Neural crest cell (in vitro differentiated cells): ENCODE results near the gene GAB3. TPM values are rescaled to one million over a fixed set of nuclear protein-coding genes. Genes with fewer than 3 reads are reported as not detected.
"Not testable (repeated sequence)": the region's sequence is repeated elsewhere in the genome, so short reads cannot be mapped to it uniquely, and the experiment has no call there.

Source experiments
- DNase-seq: peaks from one replicate; pipeline ENCODE4 v3.0.0; 2021; ENCODE audit warnings: low read depth, mixed read lengths, low spot score
- H3K27ac Mint-ChIP-seq: one replicate; pipeline ENCODE4 v1.8.0; 2021; ENCODE audit warnings: mild to moderate bottlenecking, mixed read lengths; ENCODE audit not compliant: unreplicated experiment
- H3K27me3 Mint-ChIP-seq: 2 replicates; pipeline ENCODE4 v1.8.0; 2021; ENCODE audit warnings: low read depth, mild to moderate bottlenecking, mixed read lengths
- H3K36me3 Mint-ChIP-seq: 2 replicates; pipeline ENCODE4 v1.8.0; 2021; ENCODE audit warnings: low read depth, mild to moderate bottlenecking, mixed read lengths
- H3K4me1 Mint-ChIP-seq: 2 replicates; pipeline ENCODE4 v1.8.0; 2021; ENCODE audit warnings: mixed read lengths
- H3K4me3 Mint-ChIP-seq: one replicate; pipeline ENCODE4 v1.8.0; 2021; ENCODE audit warnings: mild to moderate bottlenecking, mixed read lengths
- H3K9me3 Mint-ChIP-seq: 2 replicates; pipeline ENCODE4 v1.8.0; 2021; ENCODE audit warnings: mixed read lengths
- total RNA-seq: library from RNA; stranded (reverse); gene quantifications from 2 replicates; pipeline ENCODE4 v1.2.1, GENCODE V29; 2021
- TF ChIP-seq, protein P1 (sequence below): fragments of 200-600 bp; sonication (generic); conservative IDR thresholded peaks from 2 replicates; pipeline ENCODE4 v1.5.0; 2021; ENCODE audit warnings: antibody characterized with exemption, mild to moderate bottlenecking

Gene GAB3
- total RNA-seq, 1 donor from 2014 or later, result 0.12 TPM

DNA sequence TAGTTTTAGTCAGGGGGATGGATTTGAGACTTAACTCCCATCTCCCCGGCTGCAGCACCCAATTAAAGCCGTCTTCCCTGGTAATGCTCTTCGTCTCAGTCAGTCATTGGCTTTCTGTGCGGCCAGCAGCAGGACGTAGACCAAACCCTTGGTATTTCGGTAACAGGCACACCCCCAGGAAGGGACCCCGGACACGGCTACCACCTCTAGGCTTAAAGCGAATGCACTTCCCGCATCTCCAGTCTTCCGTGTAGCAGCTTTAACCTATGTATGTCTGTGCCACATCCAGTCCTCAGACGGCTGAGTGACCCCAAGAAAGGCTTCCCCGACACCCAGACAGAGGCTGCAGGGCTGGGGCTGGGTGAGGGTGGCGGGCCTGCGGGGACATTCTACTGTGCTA, 96.0 kb downstream of the GAB3 start:
- H3K4me3 Mint-ChIP-seq, result no peak overlapping the region
- TF ChIP-seq, protein P1, sequence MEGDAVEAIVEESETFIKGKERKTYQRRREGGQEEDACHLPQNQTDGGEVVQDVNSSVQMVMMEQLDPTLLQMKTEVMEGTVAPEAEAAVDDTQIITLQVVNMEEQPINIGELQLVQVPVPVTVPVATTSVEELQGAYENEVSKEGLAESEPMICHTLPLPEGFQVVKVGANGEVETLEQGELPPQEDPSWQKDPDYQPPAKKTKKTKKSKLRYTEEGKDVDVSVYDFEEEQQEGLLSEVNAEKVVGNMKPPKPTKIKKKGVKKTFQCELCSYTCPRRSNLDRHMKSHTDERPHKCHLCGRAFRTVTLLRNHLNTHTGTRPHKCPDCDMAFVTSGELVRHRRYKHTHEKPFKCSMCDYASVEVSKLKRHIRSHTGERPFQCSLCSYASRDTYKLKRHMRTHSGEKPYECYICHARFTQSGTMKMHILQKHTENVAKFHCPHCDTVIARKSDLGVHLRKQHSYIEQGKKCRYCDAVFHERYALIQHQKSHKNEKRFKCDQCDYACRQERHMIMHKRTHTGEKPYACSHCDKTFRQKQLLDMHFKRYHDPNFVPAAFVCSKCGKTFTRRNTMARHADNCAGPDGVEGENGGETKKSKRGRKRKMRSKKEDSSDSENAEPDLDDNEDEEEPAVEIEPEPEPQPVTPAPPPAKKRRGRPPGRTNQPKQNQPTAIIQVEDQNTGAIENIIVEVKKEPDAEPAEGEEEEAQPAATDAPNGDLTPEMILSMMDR, result no peak
- H3K4me1 Mint-ChIP-seq, result no peaks in the 10 kb centered on the region
- H3K27me3 Mint-ChIP-seq, result no peaks in the 10 kb centered on the region
- DNase-seq, result no peak
- H3K27ac Mint-ChIP-seq, result no peak overlapping the region
- peaks cover 3% of the 10 kb centered on the region for H3K36me3 Mint-ChIP-seq
- H3K9me3 Mint-ChIP-seq, result no peaks in the 10 kb centered on the region

DNA sequence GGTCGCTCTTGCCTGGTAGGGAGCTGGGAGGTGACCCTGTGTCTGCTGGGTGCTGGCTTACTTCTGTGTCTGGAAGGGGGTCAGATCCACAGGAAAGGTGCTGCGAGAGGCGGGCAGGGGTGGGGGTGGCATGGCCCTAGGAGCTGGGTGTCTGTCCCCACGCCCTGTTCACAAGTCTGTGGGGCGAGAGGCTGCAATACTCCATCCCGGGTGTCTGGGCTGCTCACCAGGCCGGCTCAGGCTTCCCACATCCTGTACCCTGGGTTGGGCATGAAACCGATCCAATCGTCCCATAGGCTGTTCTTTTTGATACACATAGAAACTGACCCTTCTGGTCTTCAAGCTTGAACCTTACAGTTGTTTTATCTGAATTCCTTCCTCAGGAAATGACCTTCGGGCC, 96.5 kb downstream of the GAB3 start:
- H3K4me1 Mint-ChIP-seq, result no peaks in the 10 kb centered on the region
- TF ChIP-seq, protein P1, result no peak
- H3K4me3 Mint-ChIP-seq, result no peak overlapping the region
- no peaks in the 10 kb centered on the region for H3K27me3 Mint-ChIP-seq
- no peak for DNase-seq
- H3K27ac Mint-ChIP-seq, result no peak overlapping the region
- peaks cover 3% of the 10 kb centered on the region for H3K36me3 Mint-ChIP-seq
- H3K9me3 Mint-ChIP-seq, result no peaks in the 10 kb centered on the region

DNA sequence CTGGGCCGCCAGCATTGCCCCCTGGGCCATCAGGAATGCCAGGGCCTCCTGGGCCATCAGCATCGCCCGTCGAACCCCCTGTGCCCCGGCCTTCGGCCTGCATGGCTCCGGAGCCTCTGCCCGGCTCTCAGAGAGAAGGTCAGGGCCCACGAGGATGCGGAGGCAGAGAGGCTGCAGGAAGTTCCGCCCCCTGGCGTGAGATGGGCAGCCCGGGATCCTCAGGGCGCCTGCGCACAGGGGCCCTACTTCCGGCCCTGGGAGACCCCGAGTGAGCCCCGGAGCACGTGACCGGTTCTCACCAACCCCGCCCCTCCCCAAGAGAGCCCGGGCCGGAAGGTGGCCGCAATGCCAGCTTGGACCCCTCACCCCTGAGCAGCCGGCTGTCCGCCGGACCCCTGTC, 97.5 kb downstream of the GAB3 start, which contains the start of gene CTAG2:
Gene CTAG2, minus strand, starts transcription at position 167 of the 400 bp plus-strand sequence. Its CDS starts 64 bp downstream, at position 103.
- H3K27me3 Mint-ChIP-seq, H3K9me3 Mint-ChIP-seq, H3K4me3 Mint-ChIP-seq, H3K36me3 Mint-ChIP-seq, H3K4me1 Mint-ChIP-seq, H3K27ac Mint-ChIP-seq, DNase-seq: not testable (repeated sequence)

DNA sequence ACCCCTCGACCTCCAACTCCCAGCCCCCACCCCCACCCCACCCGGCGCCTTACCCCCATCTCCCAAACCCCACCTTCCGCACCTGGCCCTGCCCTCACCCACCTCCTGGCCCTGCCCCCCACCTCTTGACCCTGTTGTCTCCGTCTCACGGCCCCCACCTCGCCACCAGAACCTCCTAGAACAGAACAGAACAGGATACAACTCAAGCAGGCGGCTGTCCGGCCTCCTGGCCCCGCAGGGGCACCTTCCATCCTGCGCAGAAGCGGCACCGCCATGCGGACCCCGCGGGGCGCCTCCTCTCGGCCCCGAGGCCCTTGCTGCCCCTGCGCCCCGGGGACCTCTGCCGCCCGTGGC, 97.9 kb downstream of the GAB3 start:
- TF ChIP-seq, protein P1, result no peak
- Mint-ChIP-seq H3K9me3 (no peaks in the 10 kb centered on the region), H3K27me3 (no peaks in the 10 kb centered on the region), H3K27ac (no peak overlapping the region), H3K36me3 (no peaks in the 10 kb centered on the region), H3K4me3 (no peak overlapping the region), H3K4me1 (no peaks in the 10 kb centered on the region)
- no peak for DNase-seq

DNA sequence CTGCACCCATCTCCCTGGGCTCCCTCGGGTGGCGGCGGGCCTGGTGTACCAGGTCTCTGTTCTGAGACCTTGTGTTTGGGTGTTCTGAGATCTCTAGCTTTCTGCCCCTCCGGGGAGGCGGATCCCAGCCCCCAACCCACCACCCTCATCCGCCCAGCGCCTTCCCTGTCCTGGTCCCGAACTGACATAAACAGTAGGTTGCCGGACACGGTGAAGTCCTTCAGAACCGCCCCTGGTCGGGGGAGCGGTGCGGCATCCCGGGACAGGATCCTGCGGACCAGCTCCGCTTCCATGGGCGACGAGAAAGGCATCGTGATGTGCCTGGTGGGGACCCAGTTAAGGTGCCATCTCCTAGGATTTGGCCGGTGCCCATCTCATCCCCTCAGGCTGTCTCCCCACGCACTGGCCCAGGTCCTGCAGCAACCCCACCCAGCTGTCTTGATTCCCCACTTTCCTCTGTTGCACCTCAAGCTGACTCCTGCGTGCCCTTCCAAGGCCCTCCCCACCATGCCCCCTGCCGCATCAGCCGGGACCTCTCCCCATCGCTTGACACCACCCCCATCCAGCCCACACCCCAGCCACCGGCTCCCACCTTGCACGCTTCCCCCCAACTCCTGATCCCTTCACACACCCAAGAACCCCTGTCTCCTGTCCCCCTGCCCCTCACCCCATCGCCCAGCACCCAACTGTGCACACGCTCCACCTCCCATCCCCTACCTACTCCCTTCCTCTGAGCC, 98.4 kb downstream of the GAB3 start:
- Mint-ChIP-seq H3K27me3 (no peaks in the 10 kb centered on the region), H3K9me3 (no peaks in the 10 kb centered on the region), H3K4me3 (no peak overlapping the region), H3K4me1 (no peaks in the 10 kb centered on the region), H3K27ac (no peak overlapping the region), H3K36me3 (no peaks in the 10 kb centered on the region)
- TF ChIP-seq, protein P1, result no peak
- no peak for DNase-seq

DNA sequence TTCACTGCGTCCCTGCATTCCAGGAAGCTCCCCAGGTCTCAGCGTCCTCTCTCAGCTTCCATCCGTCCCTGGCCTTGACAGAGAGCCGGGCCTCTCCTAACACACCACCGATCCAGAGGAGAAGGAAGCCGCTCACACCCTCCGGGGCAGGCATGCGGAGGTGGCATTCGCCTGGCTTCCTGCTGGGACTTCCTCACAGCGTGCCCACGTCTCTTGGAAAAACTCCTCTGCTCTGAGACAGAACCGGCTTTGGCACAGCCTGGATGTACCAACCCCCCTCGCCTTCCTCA, 100.7 kb downstream of the GAB3 start:
- Mint-ChIP-seq H3K36me3 (no peaks in the 10 kb centered on the region), H3K9me3 (no peaks in the 10 kb centered on the region), H3K4me3 (no peak overlapping the region), H3K27ac (no peak overlapping the region), H3K27me3 (no peaks in the 10 kb centered on the region), H3K4me1 (no peaks in the 10 kb centered on the region)
- TF ChIP-seq, protein P1, result no peak
- no peak for DNase-seq
